GM12892 (cell line): Measurements from ENCODE around the gene TGFA.

ENCODE experiments used
- DNase-seq: peaks from one replicate; pipeline ENCODE4 v3.0.0; 2011; ENCODE audit not compliant: insufficient read length
- FAIRE-seq: peaks from 2 replicates; lab custom pipeline; 2011; peaks lifted over from hg19 to GRCh38; lab: Jason Lieb, UNC
- POLR2A ChIP-seq: IDR thresholded peaks from 2 replicates; pipeline ENCODE4 v1.6.1; 2011; ENCODE audit warnings: low read depth, low read length, control low read depth
- POLR2AphosphoS5 ChIP-seq: IDR thresholded peaks from 2 replicates; pipeline ENCODE4 v1.6.1; 2011; ENCODE audit warnings: low read depth, low read length, control low read depth
- TAF1 ChIP-seq: IDR thresholded peaks from 2 replicates; pipeline ENCODE4 v1.6.1; 2011; ENCODE audit warnings: low read depth, mild to moderate bottlenecking, control low read depth, low read length, borderline replicate concordance

Gene TGFA

GRCh38 chr2:70549962-70550361 is 3.7 kb downstream of the TGFA start:
- no peak for DNase-seq
- no peak for FAIRE-seq
- no peak for TF ChIP-seq POLR2A
- TF ChIP-seq TAF1: no peak
- TF ChIP-seq POLR2AphosphoS5: no peak

- no peak for FAIRE-seq
- no peak for TF ChIP-seq POLR2AphosphoS5
- no peak for TF ChIP-seq POLR2A
- no peak for TF ChIP-seq TAF1
- no peak for DNase-seq
Observed at GRCh38 chr2:70549064-70549710, 4.4 kb downstream of the TGFA start.

- FAIRE-seq (no peak), DNase-seq (no peak)
- TF ChIP-seq POLR2A (no peak), TAF1 (no peak), POLR2AphosphoS5 (no peak)
Observed at GRCh38 chr2:70548233-70548632, 5.4 kb downstream of the TGFA start.

GRCh38 chr2:70546885-70547284 is 6.7 kb downstream of the TGFA start:
- TF ChIP-seq TAF1 (no peak), POLR2A (no peak), POLR2AphosphoS5 (no peak)
- FAIRE-seq (no peak), DNase-seq (no peak)

DNA sequence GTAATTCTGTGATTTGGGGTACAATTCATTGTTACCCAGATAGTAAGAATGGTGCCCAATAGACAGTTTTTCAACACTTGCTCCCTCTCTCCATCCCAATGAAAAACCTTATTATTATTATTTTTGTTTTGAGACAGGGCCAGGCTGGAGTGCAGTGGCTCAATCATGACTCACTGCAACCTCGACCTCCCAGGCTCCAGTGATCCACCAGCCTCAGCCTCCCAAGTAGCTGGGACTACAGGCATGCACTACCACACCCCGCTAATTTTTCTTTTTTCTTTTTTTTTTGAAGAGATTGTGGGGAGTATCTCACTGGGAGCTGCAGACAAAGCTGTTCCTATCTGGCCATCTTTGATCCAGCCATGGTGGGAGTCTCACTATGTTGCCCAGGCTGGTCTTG is 7.2 kb downstream of the TGFA start:
- TF ChIP-seq POLR2AphosphoS5: no peak
- no peak for TF ChIP-seq POLR2A
- TF ChIP-seq TAF1: no peak
- no peak for DNase-seq
- FAIRE-seq: no peak

DNA sequence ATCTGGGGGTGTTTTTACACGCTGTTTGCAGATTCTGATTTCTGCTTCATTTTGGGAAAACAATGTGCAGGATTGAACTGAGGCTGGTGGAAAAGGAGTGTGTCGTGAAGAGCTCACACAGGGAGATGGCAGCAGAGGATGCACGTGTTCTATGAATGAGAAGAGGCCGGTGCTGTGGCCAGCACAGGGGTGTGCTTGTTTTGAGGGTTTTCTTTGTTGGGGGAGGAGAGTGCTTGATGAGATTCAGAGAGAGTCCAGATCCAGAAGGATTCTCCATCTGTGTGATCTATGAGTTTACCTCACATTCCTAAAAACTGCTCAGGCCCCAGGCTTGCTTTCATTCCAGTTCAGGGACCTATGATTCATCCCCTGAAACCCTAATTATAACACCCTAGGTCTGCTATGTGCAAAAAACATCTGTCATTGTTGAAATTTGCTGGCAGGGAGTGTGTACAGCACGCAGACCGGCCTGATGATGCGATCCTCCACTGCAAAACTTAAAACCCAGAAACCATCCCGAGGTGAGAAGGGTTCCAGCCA is 12.1 kb downstream of the TGFA start:
- FAIRE-seq (no peak), DNase-seq (no peak)
- no peak for TF ChIP-seq TAF1
- no peak for TF ChIP-seq POLR2A
- no peak for TF ChIP-seq POLR2AphosphoS5

DNA sequence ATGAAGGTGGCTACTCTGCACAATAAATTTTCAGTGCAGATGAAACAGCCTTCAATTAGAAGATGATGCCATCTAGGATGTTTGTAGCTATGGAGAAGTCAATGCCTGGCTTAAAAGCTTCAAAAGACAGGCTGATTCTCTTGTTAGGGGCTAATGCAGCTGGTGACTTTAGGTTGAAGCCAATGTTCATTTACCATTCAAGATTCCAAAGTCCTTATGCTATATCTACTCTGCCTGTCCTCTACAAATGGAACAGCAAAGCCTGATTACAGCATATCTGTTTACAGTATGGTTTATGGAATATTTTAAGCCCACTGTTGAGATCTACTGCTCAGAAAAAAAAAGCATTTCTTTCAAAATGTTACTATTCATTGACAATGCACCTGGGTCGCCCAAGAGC is 15.8 kb downstream of the TGFA start:
- no peak for DNase-seq
- TF ChIP-seq TAF1 (no peak), POLR2AphosphoS5 (no peak), POLR2A (no peak)
- no peak for FAIRE-seq

- DNase-seq (no peak), FAIRE-seq (no peak)
- no peak for TF ChIP-seq TAF1
- no peak for TF ChIP-seq POLR2A
- TF ChIP-seq POLR2AphosphoS5: no peak
Observed at GRCh38 chr2:70536517-70537055, 17.0 kb downstream of the TGFA start.

DNA sequence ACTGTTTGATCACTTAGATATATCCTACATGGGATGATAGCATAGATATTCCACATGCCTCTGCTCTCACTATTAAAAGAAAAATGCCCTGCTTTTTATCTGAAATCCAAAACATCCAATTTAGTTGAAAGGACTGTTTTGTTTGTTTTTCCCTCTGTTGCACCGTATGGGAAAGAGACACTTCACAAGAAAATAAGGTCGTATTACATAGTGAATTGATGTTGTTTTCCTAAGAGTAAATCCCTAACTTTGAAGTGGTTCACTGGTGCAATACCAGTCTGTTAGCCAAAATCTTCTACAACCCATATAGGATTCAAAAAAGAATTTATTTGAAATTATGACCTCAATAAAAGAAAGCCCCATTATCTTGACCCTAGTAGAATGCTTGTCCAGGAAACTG is 18.1 kb downstream of the TGFA start:
- no peak for FAIRE-seq
- TF ChIP-seq POLR2AphosphoS5: no peak
- no peak for TF ChIP-seq TAF1
- no peak for TF ChIP-seq POLR2A
- DNase-seq: no peak

DNA sequence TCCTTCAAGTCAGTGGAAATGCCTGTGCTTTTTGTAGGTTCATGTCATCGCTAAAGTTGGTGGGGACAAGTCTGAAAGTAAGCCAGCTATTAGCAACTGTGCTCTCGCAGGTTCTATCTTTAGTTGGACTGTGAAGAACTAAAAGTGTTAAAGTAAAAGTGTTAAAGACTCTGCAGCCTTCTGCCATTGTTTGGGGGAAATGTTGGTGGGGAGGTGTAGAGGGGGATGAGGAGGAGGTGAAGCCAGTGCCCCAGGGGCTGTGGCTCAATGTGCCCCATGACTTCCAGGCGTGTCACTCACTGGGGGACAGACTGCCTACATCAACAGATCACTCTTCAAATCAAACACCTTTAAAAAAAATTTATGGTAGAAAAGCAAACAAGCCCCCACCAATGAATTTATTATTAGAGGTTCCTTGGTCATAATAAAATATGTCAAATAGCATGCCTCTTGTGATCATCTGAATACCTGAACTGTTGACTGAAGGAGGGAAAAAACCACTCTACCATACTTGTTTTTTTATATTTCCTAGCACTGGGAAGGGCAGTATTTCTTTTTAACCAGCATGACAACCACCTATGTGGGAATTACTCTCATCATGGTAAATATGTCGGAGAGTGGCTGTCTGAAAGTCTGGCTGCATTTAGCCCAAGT is 19.3 kb downstream of the TGFA start:
- no peak for DNase-seq
- TF ChIP-seq POLR2AphosphoS5: no peak
- no peak for TF ChIP-seq TAF1
- TF ChIP-seq POLR2A: no peak
- FAIRE-seq: no peak

DNA sequence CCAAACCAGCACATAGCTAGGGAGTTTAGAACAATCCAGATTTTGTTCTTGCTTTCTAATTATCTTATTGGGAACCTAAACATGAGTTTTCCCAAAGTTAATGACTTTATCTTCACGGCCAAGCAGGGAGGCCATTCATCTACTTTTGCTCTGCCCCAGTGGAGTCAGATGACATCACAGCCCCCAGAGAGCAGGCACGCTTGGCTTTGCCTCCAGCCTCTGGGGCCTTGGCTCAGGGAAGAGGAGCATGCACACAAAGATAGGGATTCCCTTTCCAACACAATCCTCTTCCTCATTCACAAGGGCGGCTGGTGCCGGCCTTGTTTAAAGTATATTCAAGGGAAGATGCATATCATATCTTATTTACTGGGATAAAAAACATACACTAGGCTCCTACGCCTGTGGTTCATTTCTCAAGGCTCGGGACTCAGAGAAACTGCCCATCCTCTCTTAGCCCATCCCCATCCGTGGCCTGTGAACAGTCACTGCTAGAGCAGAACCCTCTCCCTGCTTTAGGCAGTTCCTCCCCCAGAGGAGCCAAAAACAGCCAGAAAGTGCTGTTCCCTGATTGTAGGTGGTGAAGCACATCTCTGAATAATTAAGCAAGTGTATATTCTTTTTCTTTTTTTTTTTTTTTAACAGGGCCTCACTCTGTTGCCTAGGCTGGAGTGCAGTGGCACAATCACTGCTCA is 21.2 kb downstream of the TGFA start:
- DNase-seq (no peak), FAIRE-seq (no peak)
- TF ChIP-seq TAF1: no peak
- TF ChIP-seq POLR2AphosphoS5: no peak
- TF ChIP-seq POLR2A: no peak
